ENCODE measurements around the gene ZAP70.

Gene ZAP70

GRCh38 chr2:97735161-97735561, 21.8 kb downstream of the ZAP70 start:
- no peak for DNase-seq

GRCh38 chr2:97736185-97736584, 22.8 kb downstream of the ZAP70 start:
- no peak for DNase-seq

GRCh38 chr2:97736608-97737330, 23.4 kb downstream of the ZAP70 start:
- DNase-seq, result no peak

GRCh38 chr2:97737421-97738178, 24.2 kb downstream of the ZAP70 start:
- DNase-seq, result no peak

- no peak for DNase-seq
Measured at GRCh38 chr2:97738179-97739019, 25.0 kb downstream of the ZAP70 start.

- DNase-seq, result no peak
Measured at GRCh38 chr2:97739020-97739892, 25.9 kb downstream of the ZAP70 start.

- no peak for DNase-seq
Measured at GRCh38 chr2:97739893-97740245, 26.5 kb downstream of the ZAP70 start.

- DNase-seq, result peak; percentile 39
Measured at GRCh38 chr2:97740590-97741182, 27.3 kb downstream of the ZAP70 start.

- no peak for DNase-seq
Measured at GRCh38 chr2:97741251-97741650, 27.9 kb downstream of the ZAP70 start.

GRCh38 chr2:97741686-97742085, 28.3 kb downstream of the ZAP70 start:
- no peak for DNase-seq

- DNase-seq, result no peak
Measured at GRCh38 chr2:97742381-97742847, 29.0 kb downstream of the ZAP70 start.

- no peak for DNase-seq
Measured at GRCh38 chr2:97743913-97744312, 30.5 kb downstream of the ZAP70 start.

- peak; percentile 49 for DNase-seq
Measured at GRCh38 chr2:97745474-97746174, 32.2 kb downstream of the ZAP70 start.

GRCh38 chr2:97747285-97747684, 33.9 kb downstream of the ZAP70 start:
- DNase-seq, result no peak

GRCh38 chr2:97747716-97748115, 34.3 kb downstream of the ZAP70 start:
- DNase-seq, result no peak

GRCh38 chr2:97749581-97749980, 36.2 kb downstream of the ZAP70 start:
- no peak for DNase-seq

- DNase-seq, result no peak
Measured at GRCh38 chr2:97750017-97750416, 36.6 kb downstream of the ZAP70 start.

- DNase-seq, result no peak
Measured at GRCh38 chr2:97751752-97752151, 38.4 kb downstream of the ZAP70 start.

GRCh38 chr2:97752342-97753334, 39.3 kb downstream of the ZAP70 start:
- no peak for DNase-seq
